NOMO-1 treated with dmso at 0.1 percent for 144 hours (cell line): Measurements from ENCODE around the gene GPX1.
"Not testable (repeated sequence)": the region's sequence is repeated elsewhere in the genome, so short reads cannot be mapped to it uniquely, and the experiment has no call there.

Experiments used
- DNase-seq: peaks from one replicate; lab custom pipeline; 2025; ENCODE audit not compliant: unreplicated experiment; lab: John Stamatoyannopoulos, UW

GPX1 gene

DNA sequence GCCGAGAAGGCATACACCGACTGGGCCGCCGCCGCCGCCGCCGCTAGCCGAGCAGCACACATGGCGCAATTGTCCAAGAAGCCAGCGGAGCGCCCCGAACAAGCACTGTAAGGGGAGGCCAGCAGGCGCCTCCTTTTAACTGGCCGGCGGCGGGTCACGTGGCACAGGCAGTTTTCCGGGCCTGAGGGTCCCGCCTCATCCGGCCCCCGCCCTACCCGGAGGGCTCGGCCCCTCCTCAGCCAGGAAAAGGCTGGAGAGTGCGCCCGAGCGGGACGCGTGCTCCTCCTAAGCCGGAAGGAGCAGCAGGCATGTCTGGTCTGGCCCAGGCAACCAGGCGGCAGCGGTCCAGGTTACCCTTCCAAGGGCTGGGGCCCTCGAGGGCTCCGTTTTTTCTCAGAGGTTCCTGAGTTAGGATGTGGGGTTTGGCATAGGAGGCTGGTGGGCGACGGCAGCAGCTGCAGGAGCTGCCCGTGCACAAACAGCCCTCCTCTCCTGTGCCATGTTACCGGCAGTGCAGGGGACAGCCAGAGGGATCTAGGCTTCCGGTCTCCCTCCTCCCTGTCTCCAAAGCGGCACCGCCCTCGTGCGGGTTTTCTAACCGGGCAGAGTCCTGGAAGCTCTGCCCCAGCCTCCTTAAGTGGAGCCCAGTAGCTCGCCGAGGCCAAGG lies at the start of gene GPX1:
Gene GPX1 (minus strand): TSS at position 137 of the 667 bp plus-strand sequence. CDS start 75 bp downstream, at position 62.
- peak; percentile 95 for DNase-seq

- DNase-seq: no peak
Observed at GRCh38 chr3:49406571-49407565, 48.7 kb upstream of the GPX1 start.

DNA sequence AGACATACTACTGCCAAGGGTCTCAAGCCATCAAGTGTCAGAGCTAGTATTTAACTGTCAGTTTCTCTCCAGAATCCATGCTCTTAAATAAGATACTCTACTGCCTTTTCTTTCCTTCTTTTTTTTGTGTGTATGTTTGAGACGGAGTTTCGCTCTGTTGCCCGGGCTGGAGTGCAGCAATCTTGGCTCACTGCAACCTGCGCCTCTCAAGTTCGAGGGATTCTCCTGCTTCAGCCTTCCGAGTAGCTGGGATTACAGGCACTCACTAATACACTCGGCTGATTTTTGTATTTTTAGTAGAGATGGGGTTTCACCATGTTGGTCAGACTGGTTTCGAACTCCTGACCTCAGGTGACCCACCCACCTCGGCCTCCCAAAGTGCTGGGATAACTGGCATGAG lies 47.4 kb upstream of the GPX1 start:
- DNase-seq: not testable (repeated sequence)

DNA sequence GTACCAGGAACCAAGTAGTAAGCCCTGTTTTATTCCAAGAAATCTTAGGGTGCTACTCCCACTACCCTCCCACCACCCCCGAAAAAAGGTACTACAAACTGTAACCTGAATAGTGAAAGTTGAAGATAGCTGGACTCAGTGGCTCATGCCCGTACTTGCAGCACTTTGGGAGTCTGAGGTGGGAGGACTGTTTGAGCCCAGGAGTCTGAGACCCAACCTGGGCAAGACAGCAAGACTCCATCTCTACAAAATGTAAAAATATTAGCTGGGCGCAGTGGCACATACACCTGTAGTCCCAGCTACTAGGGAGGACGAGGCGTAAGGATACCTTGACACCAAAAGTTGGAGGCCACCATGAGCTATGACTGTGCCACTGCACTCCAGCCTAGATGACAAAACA lies 45.7 kb upstream of the GPX1 start:
- no peak for DNase-seq

DNA sequence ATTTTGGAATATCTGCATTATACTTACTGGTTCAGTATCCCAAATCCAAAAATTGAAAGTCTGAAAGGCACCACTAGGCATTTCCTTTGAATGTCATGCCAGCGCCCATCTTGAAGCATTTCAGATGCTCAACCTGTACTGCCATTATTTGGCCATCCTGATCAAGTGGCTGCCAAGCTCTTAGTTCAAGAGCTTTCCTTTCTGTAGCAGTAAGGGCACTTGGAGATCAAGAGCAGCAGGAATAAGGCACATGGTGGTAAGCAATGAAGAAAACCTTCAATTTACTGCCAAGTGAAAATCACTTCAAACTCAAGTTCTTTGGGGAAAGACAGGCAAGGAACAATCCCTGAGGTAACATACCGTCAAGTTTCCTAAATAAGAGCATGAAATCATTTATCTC lies 43.6 kb upstream of the GPX1 start:
- DNase-seq: no peak

- DNase-seq: no peak
Observed at GRCh38 chr3:49399461-49399860, 41.3 kb upstream of the GPX1 start.

- no peak for DNase-seq
Observed at GRCh38 chr3:49397470-49397869, 39.3 kb upstream of the GPX1 start.

- DNase-seq: not testable (repeated sequence)
Observed at GRCh38 chr3:49391310-49391709, 33.2 kb upstream of the GPX1 start.

GRCh38 chr3:49389297-49389696 lies 31.1 kb upstream of the GPX1 start:
- no peak for DNase-seq

- DNase-seq: no peak
Observed at GRCh38 chr3:49388289-49388820, 30.2 kb upstream of the GPX1 start.

DNA sequence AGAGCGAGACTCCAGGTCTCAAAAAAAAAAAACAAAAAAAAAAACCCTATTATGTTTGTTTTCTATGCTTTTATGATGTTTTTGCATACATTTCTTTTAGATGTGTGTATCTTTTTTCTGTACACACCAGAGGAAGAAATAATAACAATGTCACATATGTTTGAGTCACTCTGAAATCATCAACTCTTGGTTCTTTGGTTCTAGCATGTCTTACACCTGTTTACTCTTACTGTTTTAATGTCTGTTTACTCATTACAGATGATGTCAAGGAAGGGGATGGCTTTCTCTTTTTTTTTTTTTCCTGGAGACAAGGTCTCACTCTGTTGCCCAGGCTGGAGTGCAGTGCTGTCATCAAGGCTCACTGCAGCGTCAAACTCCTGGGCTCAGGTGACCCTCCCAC lies 29.6 kb upstream of the GPX1 start:
- no peak for DNase-seq

DNA sequence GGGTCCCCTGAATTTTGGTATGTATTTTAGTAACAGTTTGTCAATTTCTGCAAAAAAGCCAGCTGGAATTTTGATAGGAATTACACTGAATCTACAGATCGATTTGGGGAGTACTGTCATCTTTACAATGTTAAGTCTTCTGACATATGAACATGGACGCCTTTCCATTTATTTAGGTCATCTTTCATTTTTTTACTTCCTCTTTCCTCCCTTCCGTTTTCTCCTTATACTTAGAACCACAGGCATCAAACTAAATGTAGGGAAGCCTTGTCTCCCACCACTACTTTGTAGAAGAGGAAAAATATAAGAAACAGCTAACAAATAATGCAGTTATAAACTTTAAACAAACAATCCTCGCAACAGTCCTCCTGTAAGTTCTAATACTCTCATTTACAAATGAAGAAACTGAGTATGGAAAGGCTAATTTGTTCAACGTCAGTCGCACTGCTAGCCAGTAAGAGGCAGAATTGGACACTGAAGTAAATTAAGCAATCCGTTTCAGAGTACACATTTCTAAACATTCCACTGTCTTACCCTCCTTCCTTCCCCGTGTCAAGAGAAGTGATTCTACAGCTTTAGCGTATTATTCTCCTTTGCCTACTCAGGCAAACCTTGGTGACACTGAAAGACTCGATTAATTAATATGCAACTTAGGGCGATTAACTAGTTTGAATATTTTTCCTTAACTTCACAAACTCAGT lies 28.1 kb upstream of the GPX1 start:
- DNase-seq: peak; percentile 31

DNA sequence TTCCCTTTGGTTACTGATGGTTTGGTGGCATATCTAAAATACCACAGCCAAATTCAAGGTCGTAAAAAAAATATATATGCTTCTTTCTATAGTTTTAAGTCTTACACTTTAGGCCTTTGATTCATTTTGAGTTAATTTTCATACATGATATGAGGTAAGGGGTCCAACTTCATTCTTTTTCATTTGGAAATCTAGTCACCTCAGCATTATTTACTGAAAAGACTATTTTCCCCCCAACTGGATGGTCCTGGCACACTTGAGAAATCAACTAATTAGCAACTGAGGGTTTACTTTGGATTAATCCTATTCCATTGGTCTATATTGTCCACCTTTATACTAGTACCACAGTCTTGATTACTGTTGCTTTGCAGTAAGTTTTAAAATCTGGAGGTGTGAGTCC lies 27.5 kb upstream of the GPX1 start:
- DNase-seq: no peak

- DNase-seq: no peak
Observed at GRCh38 chr3:49383387-49383786, 25.2 kb upstream of the GPX1 start.

DNA sequence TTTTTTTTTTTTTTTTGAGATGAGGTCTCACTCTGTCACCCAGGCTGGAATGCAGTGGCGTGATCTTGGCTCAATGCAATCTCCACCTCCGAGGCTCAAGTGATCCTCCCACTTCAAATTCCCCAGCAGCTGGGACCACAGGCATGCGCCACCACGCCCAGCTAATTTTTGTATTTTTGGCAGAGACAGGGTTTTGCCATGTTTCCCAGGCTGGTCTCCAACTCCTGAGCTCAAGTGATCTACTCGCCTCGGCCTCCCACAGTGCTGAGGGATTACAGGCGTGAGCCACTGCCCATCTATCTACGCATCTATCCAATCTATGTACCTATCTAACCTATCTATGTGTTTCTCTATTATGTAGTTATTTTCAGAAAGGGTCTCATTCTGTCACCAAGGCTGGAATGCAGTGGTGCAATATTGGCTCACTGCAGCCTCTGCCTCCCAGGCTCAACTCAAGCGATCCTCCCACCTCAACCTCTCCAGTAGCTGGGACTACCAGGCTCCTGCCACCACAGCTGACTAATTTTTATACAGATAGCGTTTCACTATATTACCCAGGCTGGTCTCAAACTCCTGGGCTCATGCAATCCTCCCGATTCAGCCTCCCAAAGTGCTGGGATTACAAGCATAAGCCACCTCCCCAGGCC lies 20.2 kb upstream of the GPX1 start:
- DNase-seq: no peak

GRCh38 chr3:49377483-49377882 lies 19.3 kb upstream of the GPX1 start:
- no peak for DNase-seq

DNA sequence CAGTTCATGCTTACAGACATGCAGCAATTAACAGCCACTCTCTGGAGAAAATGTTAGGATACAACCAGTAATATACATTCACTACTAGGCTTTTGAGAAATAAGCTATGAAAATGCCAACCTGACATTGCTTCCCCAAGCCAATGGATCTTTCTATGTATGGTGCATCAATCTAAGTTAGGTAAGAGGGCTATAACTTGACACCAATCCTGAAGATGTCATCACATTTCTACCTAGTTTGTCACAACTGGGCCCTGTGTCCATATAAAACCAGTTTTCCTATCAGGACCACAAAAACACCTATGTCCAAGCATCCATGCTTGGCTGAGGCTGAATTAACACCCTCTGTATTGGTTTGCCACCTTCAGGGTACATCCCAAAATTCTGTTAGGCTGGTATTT lies 13.8 kb upstream of the GPX1 start:
- no peak for DNase-seq

DNA sequence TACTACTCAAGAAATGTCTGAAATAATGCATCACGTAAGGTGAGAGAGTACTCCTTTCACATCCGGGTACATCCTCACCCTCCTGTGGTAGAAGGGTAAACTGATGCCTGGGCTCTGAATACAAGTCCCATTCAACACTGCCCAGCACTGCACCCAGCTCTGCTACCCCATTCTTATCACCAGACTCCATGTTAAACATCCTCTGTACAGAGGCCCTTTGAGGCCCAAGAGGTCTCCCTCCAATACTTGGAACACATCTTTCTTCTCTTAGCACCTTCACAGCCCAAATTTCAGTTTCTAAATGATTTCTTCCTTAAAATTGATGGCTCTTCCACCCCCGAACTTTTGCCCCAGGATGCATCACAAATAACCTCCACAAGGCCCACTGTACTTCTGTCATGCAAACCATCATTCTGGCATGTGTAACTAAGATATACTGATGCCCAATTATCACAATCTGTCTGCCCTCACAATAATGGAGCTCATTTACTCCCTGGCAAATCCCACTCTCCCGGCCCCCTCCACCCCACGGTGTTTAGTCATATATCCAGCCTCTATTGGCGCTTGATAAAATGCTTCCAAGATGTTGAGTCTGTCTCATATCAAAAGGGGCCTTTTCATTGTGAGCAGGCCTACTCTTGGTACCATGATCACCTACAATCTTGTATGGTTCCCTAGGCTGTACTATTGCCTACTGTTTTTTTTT lies 12.6 kb upstream of the GPX1 start:
- no peak for DNase-seq

DNA sequence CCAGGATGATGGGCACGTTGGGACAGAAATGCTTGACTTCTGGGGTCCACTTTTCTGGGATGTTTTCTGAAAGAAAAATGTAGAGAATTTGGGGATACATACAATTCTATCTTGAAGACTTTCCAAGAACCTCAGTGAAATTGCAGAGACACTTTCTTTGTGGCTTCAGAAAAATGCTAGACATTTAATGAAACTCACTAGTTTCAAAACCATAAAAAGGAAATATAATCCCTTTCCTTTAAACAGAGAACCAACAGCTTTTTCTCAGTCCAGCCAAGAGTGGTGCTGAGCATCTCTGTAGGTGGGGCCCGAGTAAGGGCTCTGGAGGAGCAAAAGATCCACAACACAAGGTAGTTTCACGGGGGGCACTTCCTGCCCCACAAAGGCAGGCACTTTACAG lies 4.4 kb upstream of the GPX1 start:
- no peak for DNase-seq

GRCh38 chr3:49359623-49360022 lies 1.5 kb upstream of the GPX1 start:
- no peak for DNase-seq
